Neural progenitor cell (in vitro differentiated cells): ENCODE data around the gene WWOX.

Source experiments
- EZH2 ChIP-seq: fragments of 200-600 bp; sonication (generic); IDR thresholded peaks from 2 replicates; pipeline ENCODE4 v1.6.1; 2017; ENCODE audit warnings: antibody characterized with exemption, mild to moderate bottlenecking, moderate library complexity
- EZH2phosphoT487 ChIP-seq: fragments of 200-600 bp; sonication (generic); IDR thresholded peaks from 2 replicates; pipeline ENCODE4 v1.6.1; 2017; ENCODE audit warnings: antibody characterized with exemption
- TF ChIP-seq, protein P1 (sequence below): fragments of 200-600 bp; sonication (generic); IDR thresholded peaks from 2 replicates; pipeline ENCODE4 v1.5.1; 2017; ENCODE audit warnings: antibody characterized with exemption, mild to moderate bottlenecking

DNA sequence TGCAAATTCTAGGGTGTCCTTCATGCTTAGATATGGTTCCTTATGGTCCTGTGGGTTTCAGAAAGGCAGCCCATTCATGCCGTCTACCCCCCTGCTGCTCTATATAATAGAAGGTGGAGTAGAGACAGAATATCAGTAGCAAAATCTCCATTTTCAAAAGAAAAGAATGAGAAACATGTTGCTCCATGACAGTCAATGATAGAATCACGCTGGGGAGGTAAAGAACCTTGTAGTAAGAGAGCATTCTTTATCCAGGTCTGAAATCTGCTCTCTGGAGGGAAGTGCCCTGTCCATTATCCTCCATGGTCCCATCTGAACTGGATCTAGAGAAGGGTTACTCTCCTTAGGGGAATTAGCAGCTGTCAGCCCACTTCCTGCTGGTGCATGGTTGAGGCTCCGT, 272.8 kb downstream of the WWOX start:
- TF ChIP-seq, protein P1, sequence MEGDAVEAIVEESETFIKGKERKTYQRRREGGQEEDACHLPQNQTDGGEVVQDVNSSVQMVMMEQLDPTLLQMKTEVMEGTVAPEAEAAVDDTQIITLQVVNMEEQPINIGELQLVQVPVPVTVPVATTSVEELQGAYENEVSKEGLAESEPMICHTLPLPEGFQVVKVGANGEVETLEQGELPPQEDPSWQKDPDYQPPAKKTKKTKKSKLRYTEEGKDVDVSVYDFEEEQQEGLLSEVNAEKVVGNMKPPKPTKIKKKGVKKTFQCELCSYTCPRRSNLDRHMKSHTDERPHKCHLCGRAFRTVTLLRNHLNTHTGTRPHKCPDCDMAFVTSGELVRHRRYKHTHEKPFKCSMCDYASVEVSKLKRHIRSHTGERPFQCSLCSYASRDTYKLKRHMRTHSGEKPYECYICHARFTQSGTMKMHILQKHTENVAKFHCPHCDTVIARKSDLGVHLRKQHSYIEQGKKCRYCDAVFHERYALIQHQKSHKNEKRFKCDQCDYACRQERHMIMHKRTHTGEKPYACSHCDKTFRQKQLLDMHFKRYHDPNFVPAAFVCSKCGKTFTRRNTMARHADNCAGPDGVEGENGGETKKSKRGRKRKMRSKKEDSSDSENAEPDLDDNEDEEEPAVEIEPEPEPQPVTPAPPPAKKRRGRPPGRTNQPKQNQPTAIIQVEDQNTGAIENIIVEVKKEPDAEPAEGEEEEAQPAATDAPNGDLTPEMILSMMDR = no peak
- TF ChIP-seq EZH2 = no peak
- TF ChIP-seq EZH2phosphoT487 = no peak
